HG02763 (cell line): ENCODE data around the gene WASF3.

Experiments
- ATAC-seq: cut with Tn5 transposase; IDR thresholded peaks from one replicate; pipeline ENCODE4 v1.9.1; 2021; ENCODE audit warnings: mild to moderate bottlenecking, moderate library complexity; ENCODE audit not compliant: unreplicated experiment

The WASF3 gene

DNA sequence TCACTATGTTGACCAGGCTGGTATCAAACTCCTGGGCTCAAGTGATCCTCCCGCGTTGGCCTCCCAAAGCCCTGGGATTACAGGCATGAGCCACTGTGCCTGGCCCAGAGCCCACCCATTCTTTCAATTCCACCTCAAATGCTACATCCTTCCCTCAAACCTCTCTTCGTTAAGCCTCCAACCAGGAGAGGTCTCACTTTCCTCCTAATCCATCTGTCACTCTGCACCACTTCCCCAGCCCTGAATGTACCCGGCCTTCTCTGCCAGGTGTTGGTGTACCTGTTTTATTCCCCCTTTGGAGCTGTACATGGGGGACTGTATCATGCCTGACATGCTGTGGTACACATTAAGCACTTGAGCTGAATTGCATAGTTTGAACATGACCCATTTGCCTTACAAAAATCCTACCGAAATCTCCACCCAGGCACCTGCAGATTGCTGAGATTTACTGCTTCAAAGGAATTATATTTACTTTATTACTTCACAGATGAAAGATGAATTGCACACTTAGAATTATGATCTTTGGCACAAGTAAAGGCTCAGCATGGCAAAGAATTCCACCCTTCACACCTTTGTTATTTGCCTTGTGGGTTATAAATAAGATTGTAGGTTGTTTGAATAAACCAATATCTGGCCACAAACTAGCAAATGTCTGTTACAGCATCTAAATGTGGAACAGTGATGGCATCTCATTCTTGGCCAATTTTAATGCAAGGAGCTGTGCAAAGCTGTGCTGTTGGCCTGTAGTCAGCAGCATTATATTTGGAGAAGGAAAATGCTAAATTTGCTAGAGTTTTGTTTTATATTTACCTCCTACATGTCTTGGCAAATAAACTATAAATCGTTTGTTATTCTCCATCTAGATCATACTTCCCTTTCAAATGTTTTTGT is 15.6 kb upstream of the WASF3 start:
- ATAC-seq: no peak

DNA sequence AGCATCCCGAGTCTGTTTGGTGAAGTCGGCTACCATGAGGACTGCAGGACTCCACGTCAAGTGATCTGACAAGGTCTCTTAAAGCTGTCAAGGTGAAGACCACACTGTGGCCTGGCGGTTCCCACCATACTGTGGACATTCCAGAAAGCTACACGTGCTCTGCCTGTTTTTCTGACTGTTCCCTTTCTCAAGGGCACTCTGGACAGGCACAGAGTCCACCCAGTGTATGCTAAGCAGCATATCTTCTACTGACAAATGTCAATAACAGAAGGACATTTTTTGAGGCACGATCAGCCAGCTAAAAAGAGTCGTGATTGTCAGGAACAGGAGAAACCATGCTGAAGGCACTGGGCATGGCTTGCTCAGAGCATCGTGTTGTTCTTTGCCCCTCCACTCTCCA is 12.8 kb upstream of the WASF3 start:
- ATAC-seq: no peak

DNA sequence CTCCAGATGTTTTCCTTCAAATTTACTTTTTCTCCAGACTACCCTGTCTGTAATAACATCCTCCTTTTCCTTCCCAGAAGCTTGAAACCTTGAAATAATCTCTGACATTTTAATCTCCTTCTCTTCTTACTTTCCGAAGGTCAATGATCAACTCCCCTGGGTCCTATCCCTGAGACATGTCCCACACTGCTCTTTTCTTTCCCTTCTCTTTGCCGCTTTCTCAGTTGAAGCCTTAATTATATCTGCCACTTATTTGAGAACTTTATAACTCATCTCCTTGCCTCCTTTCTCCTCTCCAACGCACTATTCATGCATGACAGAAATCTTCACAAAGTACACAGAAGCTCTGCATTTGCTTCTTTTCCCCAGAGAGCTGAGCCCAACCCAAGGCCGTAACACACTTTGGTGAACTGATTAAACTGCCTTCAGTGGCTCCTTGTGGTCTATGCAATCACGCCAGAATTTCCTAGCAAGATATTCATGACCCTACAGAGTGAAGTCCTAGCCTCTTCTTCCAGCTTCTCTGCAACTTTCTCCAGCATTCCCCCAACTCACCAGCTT is 9.2 kb upstream of the WASF3 start:
- ATAC-seq: no peak

DNA sequence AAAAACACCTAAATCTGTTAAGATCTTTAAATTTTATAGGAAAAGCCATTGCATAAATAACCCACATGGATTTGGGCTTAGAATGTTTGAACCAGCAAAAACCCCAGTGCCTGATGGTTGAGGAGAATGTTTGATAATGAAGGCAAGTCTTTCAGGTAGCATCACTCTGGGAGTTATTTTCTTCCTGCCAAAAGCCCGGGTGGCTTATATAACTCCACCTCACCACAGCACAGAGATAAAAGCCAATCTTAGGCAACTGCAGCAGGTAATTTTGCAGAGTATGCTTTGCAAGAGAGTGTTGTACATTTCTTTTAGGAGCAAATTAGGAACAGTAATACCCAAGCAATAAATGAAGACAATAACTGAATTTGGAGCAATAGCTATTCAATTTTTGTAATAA is 7.8 kb upstream of the WASF3 start:
- ATAC-seq: no peak

DNA sequence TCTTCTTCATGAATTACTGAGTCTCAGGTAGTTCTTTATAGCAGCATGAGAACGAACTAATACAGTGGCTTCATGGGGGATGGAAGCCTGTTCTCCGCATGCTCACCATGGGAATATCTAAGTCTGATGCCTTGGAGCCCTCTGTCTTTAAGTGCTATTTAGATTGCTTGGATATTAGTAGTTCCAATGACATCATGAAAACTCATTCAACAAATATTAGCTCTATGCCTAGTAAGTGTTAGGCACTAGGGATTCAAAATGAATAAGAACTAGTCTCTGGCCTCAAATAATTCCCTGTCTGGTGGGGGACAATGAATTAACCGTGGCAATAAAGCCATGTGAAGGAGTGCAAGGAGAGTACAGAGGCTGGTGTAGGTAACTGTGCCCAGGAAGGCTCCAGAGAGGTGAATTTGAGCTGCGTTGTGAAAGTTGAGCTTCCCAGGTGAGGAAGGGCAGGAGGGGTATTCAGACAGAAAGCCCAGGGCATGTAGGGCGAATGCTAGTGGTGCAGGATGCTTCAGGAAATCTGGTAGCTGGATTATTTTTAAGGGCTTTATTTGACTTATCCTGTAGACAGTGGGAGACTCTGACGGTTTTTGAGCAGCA is 6.1 kb upstream of the WASF3 start:
- no peak for ATAC-seq

DNA sequence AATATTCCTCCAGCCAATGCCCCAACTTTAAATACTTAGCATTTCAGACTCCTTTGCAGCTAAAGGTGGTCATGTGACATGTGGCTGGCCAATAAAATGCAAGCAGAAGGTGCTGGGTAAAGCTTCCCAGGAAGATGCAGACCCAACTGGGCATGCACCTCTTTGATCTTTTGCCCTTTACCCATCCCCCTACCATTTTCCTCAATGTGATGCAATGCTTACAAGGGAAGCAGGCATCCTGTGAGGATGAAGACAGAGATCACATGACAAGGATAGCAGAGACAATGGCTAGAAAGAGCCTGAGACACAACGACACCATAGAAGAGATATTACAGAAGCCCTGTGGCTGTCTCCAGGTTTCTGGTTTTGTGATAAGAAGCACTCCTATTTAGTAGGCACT is 2.1 kb upstream of the WASF3 start:
- no peak for ATAC-seq

DNA sequence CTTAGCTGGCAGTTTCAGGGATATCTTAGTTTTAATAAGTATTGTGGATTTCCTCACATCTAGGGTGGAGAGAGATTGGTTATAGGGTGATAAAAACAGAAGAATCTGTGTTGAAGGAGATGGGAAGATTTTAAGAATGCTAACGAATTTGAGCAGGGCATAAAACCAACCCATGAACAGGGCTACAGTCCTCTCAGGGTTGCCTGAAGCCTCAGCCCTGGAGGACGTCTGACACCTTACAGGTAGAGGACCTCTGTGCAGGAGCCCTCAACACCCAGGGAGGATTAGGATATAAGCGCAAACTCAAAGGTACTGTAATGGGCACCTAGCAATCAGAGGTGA is 461 bp upstream of the WASF3 start:
- peak; percentile 27 for ATAC-seq

DNA sequence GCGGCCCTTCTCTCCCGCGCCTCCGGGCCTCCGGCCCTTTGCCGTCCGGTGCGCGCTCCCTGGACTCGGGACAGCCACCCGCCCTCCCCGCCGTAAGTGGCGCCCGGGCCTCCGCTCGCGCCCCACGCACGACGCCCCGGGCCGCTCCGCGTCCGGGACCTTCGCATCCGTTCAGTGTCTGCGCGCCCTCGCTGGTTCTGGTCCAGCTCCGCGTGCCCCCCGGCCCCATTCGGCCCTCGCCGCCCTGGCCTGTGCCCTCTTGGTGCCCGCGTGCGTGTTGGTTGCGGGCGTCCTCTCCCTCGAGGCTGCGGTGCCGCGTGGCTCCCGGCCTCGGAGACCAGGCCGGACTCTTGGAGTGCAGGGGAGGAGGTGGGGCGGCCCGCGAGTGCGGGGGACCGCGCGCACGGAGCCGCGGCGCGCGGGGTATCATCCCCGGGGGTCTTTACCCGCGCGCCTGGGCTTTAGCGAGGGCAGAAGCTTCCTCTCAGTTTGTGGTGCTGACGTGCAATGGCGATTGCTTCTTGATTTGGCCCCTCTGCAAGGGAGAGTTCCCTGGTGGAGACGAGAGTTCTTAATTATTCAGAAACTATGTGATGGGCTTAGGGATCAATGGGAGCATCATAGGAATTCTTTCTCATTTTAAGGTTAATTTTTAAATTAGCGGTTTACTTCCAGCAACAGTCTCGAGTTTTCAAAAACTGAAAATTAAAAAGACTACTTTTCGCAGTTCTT is 757 bp downstream of the WASF3 start:
- ATAC-seq: no peak

DNA sequence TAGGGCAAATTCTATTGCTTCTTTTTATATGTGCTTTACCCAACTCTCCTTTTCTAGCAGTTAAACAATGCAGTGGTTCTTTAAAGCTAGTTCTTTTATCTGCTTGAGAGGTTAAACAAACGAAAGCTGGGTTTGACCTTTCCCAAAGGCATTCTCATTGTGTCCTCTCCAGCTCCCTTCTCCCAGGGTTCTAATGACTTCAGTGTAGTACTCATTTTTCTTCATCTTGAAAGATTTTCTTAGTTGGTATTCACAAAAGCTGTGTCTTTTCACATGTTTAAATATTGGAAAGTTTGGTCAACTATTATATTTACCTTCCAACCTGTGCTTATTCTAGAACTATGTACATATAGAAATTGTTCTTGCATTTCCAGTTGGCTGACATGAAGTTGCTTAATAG is 1.5 kb downstream of the WASF3 start:
- no peak for ATAC-seq

DNA sequence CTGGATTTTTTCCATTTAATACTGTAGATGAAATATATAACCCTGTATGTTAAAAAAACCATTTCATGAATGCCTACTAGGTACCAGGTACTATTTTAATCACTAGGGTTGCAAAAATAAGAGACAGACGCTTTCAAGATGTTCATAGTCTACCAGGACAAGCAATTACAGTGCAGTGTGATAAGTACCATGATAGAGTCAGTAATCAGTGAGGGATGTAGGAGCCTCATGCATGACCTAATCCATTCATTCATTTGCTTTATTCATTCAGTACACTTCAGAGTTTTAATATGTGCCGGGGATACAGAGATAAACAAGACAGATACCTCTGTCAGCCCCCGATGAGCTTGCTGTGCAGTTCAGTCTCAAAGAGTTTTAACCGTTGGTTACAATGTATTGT is 3.0 kb downstream of the WASF3 start:
- ATAC-seq: no peak

DNA sequence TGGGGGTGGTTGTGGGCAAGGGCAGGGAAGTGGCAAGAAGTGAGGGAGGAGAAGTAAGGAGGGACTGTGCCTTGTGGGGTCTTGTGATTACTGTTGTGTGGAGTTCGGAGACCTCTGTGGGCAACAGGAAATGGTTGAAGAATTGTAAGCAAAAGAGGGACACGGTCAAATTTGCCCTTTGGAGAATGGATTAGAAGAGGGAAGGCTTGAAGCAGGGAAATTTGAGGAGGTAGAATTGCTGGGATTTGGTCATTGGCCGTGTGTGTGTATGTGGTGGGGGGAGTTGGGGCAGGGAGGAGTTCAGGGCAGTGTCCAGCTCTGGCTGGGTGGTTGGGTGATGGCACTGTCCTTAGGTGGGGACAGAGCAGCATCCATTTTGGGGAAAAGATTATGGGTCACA is 3.6 kb downstream of the WASF3 start:
- ATAC-seq: no peak

DNA sequence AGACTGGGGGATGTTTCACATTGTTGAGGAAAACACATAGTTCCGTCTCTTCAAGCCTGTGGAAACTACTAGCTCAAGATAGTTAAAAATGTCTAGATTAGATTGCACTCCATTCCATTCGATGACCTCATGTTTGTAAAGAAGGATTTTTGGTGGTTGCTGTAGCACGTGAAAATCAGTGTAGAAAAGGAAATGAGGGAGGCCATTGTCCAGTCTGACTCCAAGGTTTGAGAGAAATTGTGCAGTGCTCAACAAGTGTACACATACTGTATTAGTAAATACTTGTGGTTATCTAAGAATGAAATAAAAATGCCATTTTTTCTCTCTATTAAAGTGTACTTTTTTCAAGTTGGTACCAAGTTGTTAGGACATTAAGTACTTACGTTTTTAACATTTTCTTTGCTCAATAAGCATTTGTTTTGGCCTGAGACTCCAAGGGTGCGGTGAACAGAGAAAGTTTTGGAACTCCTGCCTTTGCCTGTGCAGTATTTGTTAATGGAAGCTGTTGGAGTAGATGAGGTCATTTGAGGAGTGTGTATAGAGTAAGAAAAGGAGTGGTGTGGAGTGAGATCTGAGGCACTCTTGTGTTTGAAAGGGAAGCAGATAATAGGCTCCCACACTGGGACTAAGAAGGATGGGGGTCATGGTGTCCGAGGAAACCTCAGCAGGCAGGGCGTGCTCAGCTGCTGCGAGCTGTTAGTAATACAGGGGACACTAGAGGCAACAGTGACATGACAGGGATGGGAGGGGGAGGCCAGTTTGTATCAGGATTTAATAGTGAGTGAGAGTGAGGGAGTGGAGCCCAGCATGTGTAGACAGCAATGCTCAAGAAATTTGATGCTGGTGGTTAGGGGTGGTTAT is 4.4 kb downstream of the WASF3 start:
- ATAC-seq: no peak

DNA sequence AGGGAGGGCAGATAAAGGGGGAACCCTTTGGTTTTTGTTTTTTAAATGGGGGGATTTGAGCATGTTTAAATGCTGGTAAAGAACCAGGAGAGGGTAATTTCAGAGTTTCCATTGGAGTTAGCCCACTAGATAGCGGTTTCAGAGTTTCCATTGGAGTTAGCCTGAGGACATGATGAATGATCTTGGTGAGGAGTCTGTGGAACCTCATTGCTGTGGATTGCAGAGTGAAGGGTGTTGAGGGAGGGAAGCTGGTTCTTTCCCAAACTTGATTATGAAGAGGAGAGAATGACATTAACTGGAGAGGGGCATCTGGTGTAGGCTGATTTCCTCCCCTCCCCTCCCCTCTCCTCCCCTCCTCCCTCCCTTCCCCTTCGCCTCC is 5.0 kb downstream of the WASF3 start:
- ATAC-seq: no peak

DNA sequence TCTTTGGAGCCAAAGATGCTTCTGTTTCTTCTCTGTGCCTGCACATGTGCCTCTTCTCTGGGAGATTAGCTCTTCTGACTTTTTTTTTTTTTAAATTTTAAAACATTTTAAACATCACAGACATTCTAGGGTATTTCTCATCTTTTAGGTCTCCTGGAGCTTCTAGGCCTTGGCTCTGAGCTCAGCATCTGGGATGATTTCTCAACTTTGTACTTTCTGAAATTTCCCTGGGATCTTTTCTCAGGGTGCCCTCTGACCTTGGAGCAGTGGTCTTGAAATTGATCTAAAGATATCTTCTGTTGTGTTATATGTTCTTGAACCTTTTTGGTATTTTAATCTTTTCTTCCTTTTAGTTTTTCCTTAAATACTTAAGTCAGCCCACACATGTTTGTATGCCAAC is 6.2 kb downstream of the WASF3 start:
- ATAC-seq: no peak

DNA sequence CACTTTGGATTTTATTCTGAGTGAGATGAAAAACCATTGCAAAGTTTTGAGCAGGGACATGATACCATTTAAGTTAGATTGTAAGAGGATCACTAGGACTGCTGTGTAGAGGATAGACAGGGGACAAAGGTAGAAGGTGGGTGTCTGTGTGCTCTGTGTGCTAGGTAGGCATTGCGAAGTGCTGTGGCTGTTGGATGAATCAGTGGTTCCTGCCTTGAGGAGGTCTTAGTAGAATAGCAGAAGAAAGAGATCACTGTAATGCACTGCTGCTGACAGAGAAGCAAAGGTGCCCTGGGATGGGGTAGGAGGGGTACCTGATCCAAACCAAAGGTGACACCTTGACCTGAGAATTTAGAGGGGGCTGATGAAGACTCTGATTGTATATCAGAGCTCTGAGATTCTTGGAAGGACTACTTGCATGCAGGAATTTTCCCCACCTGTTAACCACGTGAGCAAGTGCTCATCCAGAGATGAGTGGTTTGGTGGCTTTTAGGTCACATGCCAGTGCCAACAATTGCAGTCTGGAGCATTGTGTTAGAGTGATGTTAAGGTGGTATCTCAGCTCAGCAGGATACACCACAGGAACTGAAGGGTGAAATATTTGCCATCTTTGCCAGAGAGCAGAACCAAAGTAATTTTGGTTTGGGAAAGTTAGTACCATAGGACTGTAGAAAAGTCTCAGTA is 10.8 kb downstream of the WASF3 start:
- ATAC-seq: no peak

DNA sequence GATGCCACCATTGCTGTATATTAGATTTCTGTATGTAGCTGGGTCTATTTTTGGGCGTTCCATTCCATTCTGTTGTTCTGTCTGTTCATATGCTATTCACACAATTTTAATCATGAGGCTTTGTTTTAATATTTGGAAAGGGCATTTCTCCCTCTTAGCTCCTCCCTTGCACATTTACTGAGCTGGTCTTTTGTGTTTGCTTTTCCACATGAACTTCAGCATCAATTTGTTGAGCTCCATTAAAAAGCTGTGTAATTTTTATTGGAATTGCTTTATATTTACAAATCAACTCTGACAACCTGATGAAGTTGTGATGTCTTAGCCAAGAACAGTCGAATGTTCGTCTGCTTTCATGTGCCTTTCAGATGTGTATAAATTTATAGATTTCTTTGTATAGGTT is 14.0 kb downstream of the WASF3 start:
- ATAC-seq: no peak

DNA sequence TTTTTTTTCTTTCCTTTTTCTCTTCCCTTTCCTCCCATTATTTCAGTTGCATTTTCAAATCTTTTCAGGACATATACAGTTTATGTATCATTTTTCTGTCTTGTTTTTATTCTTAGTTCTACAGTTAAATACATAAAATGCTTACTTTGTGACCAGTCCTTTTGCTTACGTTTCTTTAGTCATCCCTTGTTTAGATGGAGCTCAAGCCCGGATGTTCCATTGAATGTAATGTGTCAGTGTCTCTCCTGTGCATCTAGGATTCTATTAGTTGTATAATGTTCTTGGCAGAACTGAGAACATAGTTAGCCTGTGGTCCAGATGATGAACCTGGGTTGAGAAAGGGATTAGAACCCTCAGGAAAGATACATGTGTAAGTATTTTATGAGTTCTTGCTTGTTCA is 17.8 kb downstream of the WASF3 start:
- no peak for ATAC-seq

DNA sequence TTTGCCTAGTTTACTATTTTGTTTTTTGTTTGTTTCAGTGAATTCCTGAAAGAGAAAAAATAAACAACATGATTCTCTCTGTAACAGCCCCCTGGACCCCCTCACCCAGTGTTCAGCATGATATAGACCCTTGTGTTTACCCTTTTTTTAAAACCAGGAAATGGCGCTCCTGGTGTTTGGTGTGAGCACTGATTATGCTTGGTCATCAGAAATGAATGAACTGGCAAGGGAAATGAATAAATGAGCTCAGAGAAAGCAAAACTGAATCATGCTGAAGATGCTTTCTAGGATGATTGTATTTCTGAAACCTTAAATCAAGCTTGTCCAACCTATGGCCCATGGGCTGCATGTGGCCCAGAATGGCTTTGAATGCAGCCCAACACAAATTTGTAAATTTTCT is 22.1 kb downstream of the WASF3 start:
- no peak for ATAC-seq

DNA sequence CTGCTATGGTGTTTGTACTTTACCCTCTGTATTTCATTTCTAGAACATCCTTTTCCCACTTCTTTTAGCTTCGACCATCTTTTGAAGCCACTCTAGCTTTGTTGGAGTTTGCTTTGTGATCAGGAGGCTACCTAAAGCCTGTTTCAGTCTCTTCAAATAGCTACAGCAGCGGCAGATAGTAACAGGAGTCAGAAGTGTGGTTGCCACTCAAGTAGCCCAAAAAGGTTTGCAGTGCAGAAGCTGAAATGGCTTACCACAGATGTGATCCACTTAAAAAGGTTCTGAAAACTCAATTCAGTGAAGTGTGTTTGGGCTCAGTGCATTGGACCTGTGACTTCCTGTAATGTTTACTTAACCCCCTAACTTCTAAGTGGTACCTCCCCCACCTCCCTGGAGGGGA is 26.2 kb downstream of the WASF3 start:
- ATAC-seq: no peak

DNA sequence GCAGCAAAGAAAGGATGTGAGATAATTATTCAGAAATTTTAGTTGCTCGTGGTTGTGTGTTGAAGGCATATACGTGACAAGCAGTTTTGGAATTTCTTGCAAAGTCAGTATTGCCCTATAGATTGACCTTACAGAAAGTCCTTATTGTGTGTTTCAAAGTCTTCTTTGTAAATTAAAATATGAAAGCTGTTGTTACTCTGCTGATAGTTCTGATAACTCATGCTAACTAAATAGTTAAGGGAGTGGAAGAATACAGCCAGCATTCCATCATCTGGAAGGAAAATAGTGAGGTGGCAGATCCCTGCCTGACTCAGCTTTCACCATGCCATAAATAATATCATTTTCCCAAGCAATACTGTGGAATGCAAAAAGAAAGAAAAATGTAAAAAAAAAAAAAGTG is 27.2 kb downstream of the WASF3 start:
- no peak for ATAC-seq
